Measurements from ENCODE around the gene SCGB1A1.

SCGB1A1 gene

DNA sequence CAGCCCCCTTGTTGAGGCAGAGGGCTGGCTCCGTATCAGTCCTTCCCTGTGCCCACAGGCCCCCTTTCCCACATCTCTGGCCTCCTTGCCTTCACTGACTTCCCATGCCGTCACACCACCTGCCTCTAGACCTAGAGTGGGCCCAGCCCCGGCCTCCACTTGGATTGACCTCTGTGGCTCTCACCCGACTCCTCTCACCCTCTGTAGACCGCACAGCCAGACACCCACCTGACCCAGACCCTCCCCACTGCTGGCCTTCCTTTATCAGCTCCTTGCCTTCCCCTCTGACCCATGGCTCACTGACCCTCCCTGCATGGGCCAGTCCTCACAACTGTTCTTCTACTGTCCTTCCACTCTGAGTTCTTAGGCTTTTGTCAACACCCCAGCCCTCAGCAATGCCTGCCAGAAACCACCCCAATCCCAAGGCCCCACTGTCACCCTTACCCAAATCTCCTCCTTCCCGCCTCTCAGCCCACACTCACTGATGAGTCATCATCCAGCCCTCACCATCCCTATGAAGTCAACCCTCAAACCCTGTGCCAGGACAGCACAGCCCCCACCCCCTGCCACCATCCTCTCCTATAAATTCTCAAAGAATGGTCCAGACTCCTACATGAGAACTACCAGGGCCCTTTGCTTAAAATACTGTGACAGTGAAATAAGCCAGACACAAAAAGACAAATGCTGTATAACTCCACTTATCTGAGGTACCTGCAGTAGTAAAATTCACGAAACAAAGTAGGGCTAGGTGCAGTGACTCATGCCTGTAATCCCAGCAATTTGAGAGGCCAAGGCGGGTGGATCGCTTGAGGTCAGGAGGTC lies 53.4 kb downstream of the SCGB1A1 start:
- Histone ChIP-seq H3K79me2 (ENCODE audit: insufficient read depth, low read length) (no peaks in the 10 kb centered on the region), H3F3A (ENCODE audit: insufficient read depth) (no peaks in the 10 kb centered on the region), H4K20me1 (ENCODE audit: low read depth, low read length) (no peaks in the 10 kb centered on the region), H3K27me3 (ENCODE audit: low read length) (no peaks in the 10 kb centered on the region), H3K9me3 (ENCODE audit: insufficient read depth, low read length) (no peaks in the 10 kb centered on the region), H3K4me2 (ENCODE audit: low read depth, low read length, poor library complexity, severe bottlenecking) (no peak overlapping the region), H2AFZ (ENCODE audit: low read depth, low read length, severe bottlenecking) (no peak overlapping the region), H3K36me3 (ENCODE audit: low read length) (no peaks in the 10 kb centered on the region), H3K9me2 (replicated peaks; ENCODE audit: insufficient read depth, low read length) (no peaks in the 10 kb centered on the region), H3K9ac (ENCODE audit: low read length) (no peak overlapping the region), H3K27ac (ENCODE audit: low read depth, low read length) (no peak overlapping the region), H3K4me3 (ENCODE audit: insufficient read depth, low read length, poor library complexity, severe bottlenecking) (no peak overlapping the region)
- TF ChIP-seq, protein P1, sequence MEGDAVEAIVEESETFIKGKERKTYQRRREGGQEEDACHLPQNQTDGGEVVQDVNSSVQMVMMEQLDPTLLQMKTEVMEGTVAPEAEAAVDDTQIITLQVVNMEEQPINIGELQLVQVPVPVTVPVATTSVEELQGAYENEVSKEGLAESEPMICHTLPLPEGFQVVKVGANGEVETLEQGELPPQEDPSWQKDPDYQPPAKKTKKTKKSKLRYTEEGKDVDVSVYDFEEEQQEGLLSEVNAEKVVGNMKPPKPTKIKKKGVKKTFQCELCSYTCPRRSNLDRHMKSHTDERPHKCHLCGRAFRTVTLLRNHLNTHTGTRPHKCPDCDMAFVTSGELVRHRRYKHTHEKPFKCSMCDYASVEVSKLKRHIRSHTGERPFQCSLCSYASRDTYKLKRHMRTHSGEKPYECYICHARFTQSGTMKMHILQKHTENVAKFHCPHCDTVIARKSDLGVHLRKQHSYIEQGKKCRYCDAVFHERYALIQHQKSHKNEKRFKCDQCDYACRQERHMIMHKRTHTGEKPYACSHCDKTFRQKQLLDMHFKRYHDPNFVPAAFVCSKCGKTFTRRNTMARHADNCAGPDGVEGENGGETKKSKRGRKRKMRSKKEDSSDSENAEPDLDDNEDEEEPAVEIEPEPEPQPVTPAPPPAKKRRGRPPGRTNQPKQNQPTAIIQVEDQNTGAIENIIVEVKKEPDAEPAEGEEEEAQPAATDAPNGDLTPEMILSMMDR (IDR thresholded peaks at IDR 0.05; ENCODE audit: insufficient read depth, low read length, poor library complexity, severe bottlenecking): no peak
- no peak for TF ChIP-seq EZH2phosphoT487 (conservative IDR thresholded peaks at IDR 0.05; ENCODE audit: low read length)
